BE2C (cell line): Measurements from ENCODE around the gene PITPNM2.
"Not testable (repeated sequence)": the region's sequence is repeated elsewhere in the genome, so short reads cannot be mapped to it uniquely, and the experiment has no call there.

Experiments used
- DNase-seq: peaks from one replicate; pipeline ENCODE4 v3.0.0-alpha.2; 2020
- H3K27me3 ChIP-seq: fragments of 250-450 bp; sonication (Bioruptor Pico); 2 replicates; pipeline ENCODE4 v1.5.1; 2020; ENCODE audit warnings: mild to moderate bottlenecking
- H3K36me3 ChIP-seq: fragments of 250-450 bp; sonication (Bioruptor Pico); 2 replicates; pipeline ENCODE4 v1.5.1; 2020; ENCODE audit warnings: mild to moderate bottlenecking
- H3K4me1 ChIP-seq: fragments of 250-450 bp; sonication (Bioruptor Pico); 2 replicates; pipeline ENCODE4 v1.5.1; 2020
- H3K4me3 ChIP-seq: 2 replicates; pipeline ENCODE4 v1.5.1; 2011; ENCODE audit warnings: low read depth, low read length
- H3K9me3 ChIP-seq: fragments of 250-450 bp; sonication (Bioruptor Pico); 2 replicates; pipeline ENCODE4 v1.5.1; 2020
- TF ChIP-seq, protein P1 (sequence below): IDR thresholded peaks from 2 replicates; pipeline ENCODE4 v1.5.1; 2012; ENCODE audit warnings: mild to moderate bottlenecking, low read depth, low read length

Gene PITPNM2

DNA sequence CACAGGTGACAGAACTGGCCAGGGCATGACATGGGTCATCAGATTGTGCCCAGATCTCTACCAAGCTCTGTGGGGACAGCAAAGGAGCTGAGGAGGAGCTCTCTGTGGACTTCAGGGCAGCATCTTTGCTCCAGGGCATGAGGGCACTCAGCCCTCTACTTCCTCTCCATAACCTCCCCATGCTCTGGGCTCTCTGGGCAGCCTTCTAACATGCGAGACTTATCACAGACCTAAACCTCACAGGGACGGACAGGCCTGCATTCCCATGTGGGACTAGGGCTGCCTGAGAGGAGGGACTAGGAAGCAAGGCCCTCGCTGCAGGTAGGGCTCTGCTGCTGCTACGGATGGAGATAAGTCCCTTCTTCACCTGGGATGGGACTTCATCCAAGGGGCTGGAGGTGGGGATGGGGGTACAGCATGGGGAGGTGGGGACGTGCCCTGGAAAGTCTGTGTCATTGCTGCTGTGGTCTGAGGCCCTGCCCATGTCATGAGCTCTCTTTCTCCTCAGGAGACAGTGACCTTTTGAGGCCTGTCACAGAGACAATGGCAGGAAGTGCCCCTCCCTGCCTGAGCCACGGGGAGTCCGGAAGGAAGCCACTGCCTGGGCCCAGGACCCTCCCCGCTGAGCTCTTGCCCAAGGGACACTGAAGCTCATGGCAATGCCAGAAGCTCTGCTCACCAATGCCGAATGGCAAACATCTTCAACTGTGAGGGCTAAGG is 44.1 kb downstream of the PITPNM2 start:
- TF ChIP-seq, protein P1, sequence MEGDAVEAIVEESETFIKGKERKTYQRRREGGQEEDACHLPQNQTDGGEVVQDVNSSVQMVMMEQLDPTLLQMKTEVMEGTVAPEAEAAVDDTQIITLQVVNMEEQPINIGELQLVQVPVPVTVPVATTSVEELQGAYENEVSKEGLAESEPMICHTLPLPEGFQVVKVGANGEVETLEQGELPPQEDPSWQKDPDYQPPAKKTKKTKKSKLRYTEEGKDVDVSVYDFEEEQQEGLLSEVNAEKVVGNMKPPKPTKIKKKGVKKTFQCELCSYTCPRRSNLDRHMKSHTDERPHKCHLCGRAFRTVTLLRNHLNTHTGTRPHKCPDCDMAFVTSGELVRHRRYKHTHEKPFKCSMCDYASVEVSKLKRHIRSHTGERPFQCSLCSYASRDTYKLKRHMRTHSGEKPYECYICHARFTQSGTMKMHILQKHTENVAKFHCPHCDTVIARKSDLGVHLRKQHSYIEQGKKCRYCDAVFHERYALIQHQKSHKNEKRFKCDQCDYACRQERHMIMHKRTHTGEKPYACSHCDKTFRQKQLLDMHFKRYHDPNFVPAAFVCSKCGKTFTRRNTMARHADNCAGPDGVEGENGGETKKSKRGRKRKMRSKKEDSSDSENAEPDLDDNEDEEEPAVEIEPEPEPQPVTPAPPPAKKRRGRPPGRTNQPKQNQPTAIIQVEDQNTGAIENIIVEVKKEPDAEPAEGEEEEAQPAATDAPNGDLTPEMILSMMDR: no peak
- H3K4me1 ChIP-seq: no peaks in the 10 kb centered on the region
- H3K9me3 ChIP-seq: no peaks in the 10 kb centered on the region
- no peak for DNase-seq
- H3K36me3 ChIP-seq: no peaks in the 10 kb centered on the region
- H3K27me3 ChIP-seq: no peaks in the 10 kb centered on the region
- H3K4me3 ChIP-seq: no peak overlapping the region

- Histone ChIP-seq H3K36me3 (no peaks in the 10 kb centered on the region), H3K4me1 (no peaks in the 10 kb centered on the region), H3K27me3 (no peaks in the 10 kb centered on the region), H3K9me3 (no peaks in the 10 kb centered on the region), H3K4me3 (no peak overlapping the region)
- no peak for DNase-seq
- TF ChIP-seq, protein P1: no peak
Measured at GRCh38 chr12:123105211-123105826, 45.6 kb downstream of the PITPNM2 start.

DNA sequence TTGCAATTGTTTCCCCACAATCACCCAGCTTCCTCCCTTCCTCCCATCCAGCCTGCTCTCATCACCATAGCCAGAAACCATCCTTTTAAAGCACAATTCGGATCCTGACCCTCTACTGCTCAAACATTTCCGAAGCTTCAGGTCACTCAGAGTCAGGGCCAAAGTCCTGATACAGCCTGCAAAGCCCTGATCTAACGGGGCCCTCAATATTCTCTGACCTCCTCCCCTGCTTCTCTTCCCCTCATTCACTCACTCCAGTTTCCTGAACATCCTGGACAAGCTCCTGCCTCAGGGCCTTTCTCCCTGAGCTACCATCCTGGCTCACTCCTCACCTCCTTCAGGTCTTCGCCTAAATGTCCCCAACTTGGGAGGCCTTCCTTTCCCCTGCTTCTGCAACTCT is 46.1 kb downstream of the PITPNM2 start:
- Histone ChIP-seq H3K9me3 (no peaks in the 10 kb centered on the region), H3K4me3 (no peak overlapping the region), H3K27me3 (no peaks in the 10 kb centered on the region), H3K36me3 (no peaks in the 10 kb centered on the region), H3K4me1 (peaks cover under 1% of the 10 kb centered on the region; the same call in 1 of the 2 replicates)
- DNase-seq: no peak
- TF ChIP-seq, protein P1: no peak

- not testable (repeated sequence) for H3K4me3 ChIP-seq, DNase-seq, H3K27me3 ChIP-seq, H3K9me3 ChIP-seq, H3K4me1 ChIP-seq, H3K36me3 ChIP-seq
Measured at GRCh38 chr12:123104094-123104493, 46.8 kb downstream of the PITPNM2 start.

DNA sequence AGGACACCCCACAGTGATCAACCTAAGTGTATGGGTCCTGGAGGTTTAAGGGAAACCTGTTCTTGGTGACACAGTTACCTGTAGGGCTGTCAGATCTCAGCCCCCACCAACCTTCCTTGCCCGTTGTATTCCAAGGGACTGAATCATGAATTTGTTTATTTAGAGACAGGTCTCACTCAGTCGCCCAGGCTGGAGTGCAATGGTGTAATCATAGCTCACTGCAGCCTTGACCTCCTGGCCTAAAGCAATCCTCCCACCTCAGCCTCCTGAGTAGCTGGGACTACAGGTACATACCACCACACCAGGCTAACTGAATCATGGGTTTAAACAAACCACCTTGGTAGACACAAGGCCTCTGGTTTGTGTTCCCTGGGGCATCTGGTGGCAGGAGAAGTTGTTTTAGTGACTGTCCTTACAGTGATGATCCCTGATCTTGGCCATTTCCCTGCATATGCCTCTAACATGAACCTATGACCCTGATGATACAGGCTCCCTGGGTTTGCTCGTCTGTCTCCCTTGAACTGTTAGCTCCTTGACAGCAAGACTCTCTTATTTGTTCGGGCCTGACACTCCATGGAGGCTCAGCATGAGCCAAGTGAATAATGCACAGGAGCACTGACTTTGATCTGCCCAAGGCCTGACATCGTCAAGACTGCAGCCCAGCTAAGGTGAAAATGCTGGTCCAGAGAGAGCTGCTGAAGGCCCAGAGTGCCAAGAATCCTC is 47.9 kb downstream of the PITPNM2 start:
- H3K4me1 ChIP-seq: peaks cover 11% of the 10 kb centered on the region; the same call in 1 of the 2 replicates

GRCh38 chr12:123102366-123102765 is 48.5 kb downstream of the PITPNM2 start:
- TF ChIP-seq, protein P1: no peak
- Histone ChIP-seq H3K36me3 (no peaks in the 10 kb centered on the region), H3K9me3 (no peaks in the 10 kb centered on the region), H3K27me3 (no peaks in the 10 kb centered on the region), H3K4me3 (no peak overlapping the region), H3K4me1 (peaks cover 11% of the 10 kb centered on the region; the same call in 1 of the 2 replicates)
- no peak for DNase-seq

More for the DNA sequence above, 47.9 kb downstream of the PITPNM2 start:
- TF ChIP-seq, protein P1: no peak
- Histone ChIP-seq H3K36me3 (no peaks in the 10 kb centered on the region), H3K27me3 (no peaks in the 10 kb centered on the region), H3K4me3 (no peak overlapping the region), H3K9me3 (no peaks in the 10 kb centered on the region)
- no peak for DNase-seq
